Measurements from ENCODE around the gene HPD. TPM values are rescaled to one million over a fixed set of nuclear protein-coding genes. Genes with fewer than 3 reads are reported as not detected.

HPD gene
- total RNA-seq, 6 experiments from 2014 or later, result 0.14 to 0.25 (median 0.21) TPM; not detected in 2

GRCh38 chr12:121820056-121820455, 38.6 kb downstream of the HPD start:
- TF ChIP-seq CTCF (IDR thresholded peaks at IDR 0.05), result no peak
- peaks cover 6% of the 10 kb centered on the region for H3K36me3 Mint-ChIP-seq (ENCODE audit: low read depth)
- H3K4me1 Mint-ChIP-seq (ENCODE audit: low read depth), result no peaks in the 10 kb centered on the region
- H3K27ac Mint-ChIP-seq, result no peak overlapping the region
- no peak overlapping the region for H3K4me3 Mint-ChIP-seq
- H3K27me3 Mint-ChIP-seq (ENCODE audit: insufficient read depth), result peaks cover 3% of the 10 kb centered on the region
- no peaks in the 10 kb centered on the region for H3K9me3 Mint-ChIP-seq
- no peak for DNase-seq

GRCh38 chr12:121819212-121819949, 39.3 kb downstream of the HPD start:
- no peak for TF ChIP-seq CTCF (IDR thresholded peaks at IDR 0.05)
- no peaks in the 10 kb centered on the region for H3K4me1 Mint-ChIP-seq (ENCODE audit: low read depth)
- DNase-seq, result no peak
- H3K36me3 Mint-ChIP-seq (ENCODE audit: low read depth), result peaks cover 6% of the 10 kb centered on the region
- H3K9me3 Mint-ChIP-seq, result no peaks in the 10 kb centered on the region
- no peak overlapping the region; the same call in 1 of the 2 replicates for H3K27ac Mint-ChIP-seq
- peaks cover 3% of the 10 kb centered on the region for H3K27me3 Mint-ChIP-seq (ENCODE audit: insufficient read depth)
- no peak overlapping the region for H3K4me3 Mint-ChIP-seq

- Mint-ChIP-seq H3K27ac (no peak overlapping the region), H3K4me3 (no peak overlapping the region), H3K9me3 (no peaks in the 10 kb centered on the region), H3K4me1 (ENCODE audit: low read depth) (peaks cover 13% of the 10 kb centered on the region), H3K36me3 (ENCODE audit: low read depth) (peaks cover 11% of the 10 kb centered on the region), H3K27me3 (ENCODE audit: insufficient read depth) (peaks cover 5% of the 10 kb centered on the region)
- TF ChIP-seq CTCF (IDR thresholded peaks at IDR 0.05), result no peak
- no peak for DNase-seq
Observed at GRCh38 chr12:121817648-121818043, 41.0 kb downstream of the HPD start.

- Mint-ChIP-seq H3K27me3 (ENCODE audit: insufficient read depth) (peaks cover 5% of the 10 kb centered on the region), H3K4me3 (no peak overlapping the region), H3K27ac (no peak overlapping the region), H3K4me1 (ENCODE audit: low read depth) (peaks cover 17% of the 10 kb centered on the region), H3K9me3 (no peaks in the 10 kb centered on the region), H3K36me3 (ENCODE audit: low read depth) (peaks cover 11% of the 10 kb centered on the region)
- no peak for TF ChIP-seq CTCF (IDR thresholded peaks at IDR 0.05)
- no peak for DNase-seq
Observed at GRCh38 chr12:121816925-121817647, 41.6 kb downstream of the HPD start.

GRCh38 chr12:121815263-121815662, 43.4 kb downstream of the HPD start:
- peaks cover 11% of the 10 kb centered on the region for H3K36me3 Mint-ChIP-seq (ENCODE audit: low read depth)
- peaks cover 30% of the 10 kb centered on the region for H3K4me1 Mint-ChIP-seq (ENCODE audit: low read depth)
- H3K9me3 Mint-ChIP-seq, result no peaks in the 10 kb centered on the region
- H3K27ac Mint-ChIP-seq, result no peak overlapping the region
- peaks cover 2% of the 10 kb centered on the region for H3K27me3 Mint-ChIP-seq (ENCODE audit: insufficient read depth)
- no peak overlapping the region for H3K4me3 Mint-ChIP-seq
- no peak for DNase-seq
- no peak for TF ChIP-seq CTCF (IDR thresholded peaks at IDR 0.05)
